ENCODE measurements around the gene SLC19A1.

SLC19A1 gene

GRCh38 chr21:45543710-45544448 is 1.6 kb upstream of the SLC19A1 start:
- DNase-seq, result no peak

- no peak for DNase-seq
Measured at GRCh38 chr21:45543371-45543709, 1.1 kb upstream of the SLC19A1 start.

- peak; percentile 13 for DNase-seq
Measured at GRCh38 chr21:45542667-45543370, 579 bp upstream of the SLC19A1 start.

GRCh38 chr21:45541221-45542039 is 810 bp downstream of the SLC19A1 start:
- DNase-seq, result peak; percentile 84

GRCh38 chr21:45540601-45540970 is 1.7 kb downstream of the SLC19A1 start:
- DNase-seq, result no peak

- no peak for DNase-seq
Measured at GRCh38 chr21:45539796-45540600, 2.2 kb downstream of the SLC19A1 start.

- DNase-seq, result no peak
Measured at GRCh38 chr21:45539046-45539795, 3.0 kb downstream of the SLC19A1 start.

GRCh38 chr21:45538381-45539045 is 3.7 kb downstream of the SLC19A1 start:
- no peak for DNase-seq

- no peak for DNase-seq
Measured at GRCh38 chr21:45537746-45538291, 4.4 kb downstream of the SLC19A1 start.

- no peak for DNase-seq
Measured at GRCh38 chr21:45537111-45537745, 5.0 kb downstream of the SLC19A1 start.

- no peak for DNase-seq
Measured at GRCh38 chr21:45536301-45537081, 5.7 kb downstream of the SLC19A1 start.

- no peak for DNase-seq
Measured at GRCh38 chr21:45535341-45536081, 6.7 kb downstream of the SLC19A1 start.

GRCh38 chr21:45534636-45535331 is 7.5 kb downstream of the SLC19A1 start:
- no peak for DNase-seq

GRCh38 chr21:45533846-45534635 is 8.2 kb downstream of the SLC19A1 start:
- DNase-seq, result no peak

- no peak for DNase-seq
Measured at GRCh38 chr21:45533361-45533845, 8.8 kb downstream of the SLC19A1 start.

GRCh38 chr21:45532826-45533360 is 9.3 kb downstream of the SLC19A1 start:
- DNase-seq, result no peak
